GM21786 (cell line): ENCODE data around the gene DLGAP1.
A peak's percentile ranks its signal among the peaks of the same experiment; 100 is the strongest.
"Not testable (repeated sequence)": the region's sequence is repeated elsewhere in the genome, so short reads cannot be mapped to it uniquely, and the experiment has no call there.

Source experiments
- ATAC-seq: cut with Tn5 transposase; IDR thresholded peaks from one replicate; pipeline ENCODE4 v1.9.1; 2021; ENCODE audit not compliant: unreplicated experiment

Gene DLGAP1

DNA sequence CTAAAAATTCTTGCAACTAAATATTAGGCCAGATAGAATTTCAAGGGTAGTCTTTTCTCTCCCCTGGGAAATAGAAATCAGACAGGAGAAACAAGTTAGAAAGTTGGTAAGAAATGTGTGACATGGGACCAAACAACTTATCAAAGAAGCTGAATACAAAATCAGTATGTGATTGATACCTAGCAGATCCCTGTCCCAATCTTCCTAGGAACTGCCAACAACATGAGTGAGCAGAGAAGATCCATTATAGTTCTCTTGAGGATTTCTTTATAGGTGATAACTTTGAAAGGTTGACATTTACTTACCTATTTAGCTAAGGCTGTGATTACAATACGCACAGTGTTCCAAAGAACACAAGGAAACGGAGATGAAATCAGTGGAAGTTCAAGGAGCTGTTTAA, 162.4 kb downstream of the DLGAP1 start:
- no peak for ATAC-seq

DNA sequence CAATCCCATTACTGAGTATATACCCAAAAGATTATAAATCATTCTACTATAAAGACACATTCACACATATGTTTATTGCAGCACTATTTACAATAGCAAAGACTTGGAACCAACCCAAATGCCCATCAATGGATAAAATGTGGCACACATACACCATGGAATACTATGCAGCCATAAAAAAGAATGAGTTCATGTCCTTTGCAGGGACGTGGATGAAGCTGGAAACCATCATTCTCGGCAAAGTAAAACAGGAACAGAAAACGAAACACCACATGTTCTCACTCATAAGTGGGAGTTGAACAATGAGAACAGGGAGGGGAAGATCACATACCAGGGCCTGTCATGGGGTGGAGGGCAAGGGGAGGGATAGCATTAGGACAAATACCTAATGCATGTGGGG, 167.8 kb downstream of the DLGAP1 start:
- ATAC-seq: not testable (repeated sequence)

DNA sequence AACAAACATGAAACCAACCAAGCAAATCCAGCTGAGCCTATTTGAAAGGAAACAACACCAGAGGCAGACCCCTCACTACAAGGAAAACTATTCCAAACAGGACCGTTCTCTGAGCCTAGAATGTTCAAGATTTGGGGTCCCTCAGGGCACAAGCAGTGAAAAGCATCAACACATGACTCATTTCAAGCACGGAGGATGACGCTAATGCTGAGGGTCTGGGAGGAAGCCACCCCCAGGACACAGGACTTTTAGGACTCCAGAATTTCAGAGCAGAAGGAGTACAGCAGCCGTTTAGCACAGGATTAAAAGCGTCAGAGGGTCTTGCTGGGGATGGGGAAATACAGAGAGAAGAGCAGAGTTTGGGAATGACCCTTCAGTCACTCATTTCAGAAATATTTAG, 168.9 kb downstream of the DLGAP1 start:
- no peak for ATAC-seq

DNA sequence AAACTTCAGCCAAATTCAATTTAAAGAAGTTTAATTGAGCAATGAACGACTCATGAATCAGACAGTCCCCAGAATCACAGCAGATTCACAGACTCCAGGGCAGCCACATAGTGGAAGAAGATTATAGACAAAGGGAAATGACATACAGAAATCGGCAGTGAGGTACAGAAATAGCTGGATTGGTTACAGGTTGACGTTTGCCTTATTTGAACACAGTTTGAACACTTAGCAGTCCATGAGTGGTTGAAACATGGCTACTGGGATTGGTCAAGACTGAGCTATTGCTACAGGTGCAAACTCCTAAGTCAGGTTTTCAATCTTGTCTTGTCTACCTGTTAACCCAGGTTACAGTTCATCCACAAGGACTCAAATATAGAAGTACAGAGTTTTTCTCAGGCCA, 169.6 kb downstream of the DLGAP1 start:
- no peak for ATAC-seq

DNA sequence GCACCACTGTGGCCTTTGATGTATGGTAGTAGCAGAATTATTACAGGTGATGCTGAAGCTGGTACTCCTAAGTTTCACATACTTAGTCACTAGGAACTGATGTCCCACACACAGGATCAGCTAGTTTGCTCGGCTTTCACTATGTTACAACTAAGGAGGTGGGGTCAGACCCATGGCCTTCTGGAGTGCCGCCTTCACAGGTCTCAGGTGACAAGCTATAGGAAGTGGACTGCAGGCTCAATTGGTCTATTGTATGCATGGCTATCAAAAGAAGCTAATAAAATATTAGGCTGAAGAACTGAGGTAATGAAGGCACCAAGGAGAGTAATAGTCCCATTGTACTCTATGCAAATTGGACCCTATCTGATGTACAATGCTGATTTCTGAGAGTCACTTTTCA, 170.6 kb downstream of the DLGAP1 start:
- ATAC-seq: no peak

DNA sequence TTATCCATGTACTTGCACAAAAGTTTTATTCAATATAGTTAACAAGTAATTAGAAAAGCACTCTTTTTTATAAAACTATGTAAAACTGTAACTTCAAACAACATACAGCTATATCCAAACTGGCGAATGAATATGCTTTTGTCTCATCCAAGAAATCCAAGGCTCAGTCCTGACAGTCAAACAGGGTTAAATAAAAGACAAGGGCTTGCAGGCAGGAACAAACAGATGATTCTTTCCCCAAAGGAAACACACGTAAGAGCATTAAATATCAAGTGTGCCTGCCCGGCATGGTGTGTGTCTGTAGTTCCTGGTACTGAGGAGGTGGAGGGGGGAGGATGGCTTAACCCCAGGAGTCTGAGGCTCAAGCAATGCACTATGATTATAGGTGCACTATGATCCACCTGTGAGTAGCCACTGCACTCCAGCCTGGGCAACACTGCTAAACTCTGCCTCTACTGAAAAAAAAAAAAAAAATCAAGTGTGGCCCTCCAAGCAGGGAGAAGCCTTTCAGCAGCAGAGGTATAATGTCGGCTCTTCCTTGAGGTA, 171.3 kb downstream of the DLGAP1 start:
- ATAC-seq: no peak

DNA sequence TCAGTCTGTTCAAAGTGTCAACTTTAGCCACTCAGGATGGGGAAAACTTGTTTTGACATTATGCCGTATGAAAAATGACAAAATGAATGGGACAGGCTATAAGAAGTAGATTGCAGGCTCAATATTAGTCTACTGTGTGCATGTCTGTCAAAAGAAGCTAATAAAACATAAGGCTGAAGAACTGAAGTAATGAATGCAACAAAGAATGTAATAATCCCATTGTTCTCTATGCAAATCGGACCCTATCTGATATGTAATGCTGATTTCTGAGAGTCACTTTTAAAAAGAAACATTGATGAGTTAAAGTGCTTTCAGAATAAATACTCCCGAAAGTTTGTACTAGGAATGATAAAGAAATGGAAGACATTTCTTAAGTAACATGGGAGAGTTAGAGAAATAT, 172.2 kb downstream of the DLGAP1 start:
- ATAC-seq: no peak

DNA sequence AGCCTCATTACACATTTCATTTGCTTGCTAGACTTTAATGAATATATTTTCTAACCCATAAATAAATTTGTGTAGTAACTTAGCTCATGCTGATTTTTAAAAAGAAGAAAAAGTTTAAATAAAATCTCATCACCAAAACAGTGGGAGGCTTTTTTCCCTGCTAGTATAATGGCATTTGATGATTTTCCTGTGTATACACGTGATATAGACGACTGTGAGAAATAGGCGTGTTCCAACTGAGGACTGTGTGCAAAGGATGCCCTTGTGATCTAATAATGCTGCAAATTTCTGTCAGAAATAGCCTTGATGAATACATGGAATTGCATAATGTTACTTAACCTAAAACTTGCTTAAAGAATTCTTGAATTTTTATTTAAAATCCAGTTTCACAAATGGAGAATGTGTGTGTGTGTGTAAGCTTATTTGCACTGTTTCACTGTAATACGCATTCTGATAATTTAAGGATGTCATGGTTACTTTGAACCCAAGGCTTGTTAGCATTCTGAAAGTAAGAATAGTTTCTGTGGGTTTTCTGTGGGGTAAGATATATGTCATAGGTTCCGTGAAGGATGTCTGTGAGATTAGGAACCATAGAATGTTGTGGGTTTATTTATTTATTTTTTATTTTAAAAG, 178.0 kb downstream of the DLGAP1 start:
- ATAC-seq: no peak

DNA sequence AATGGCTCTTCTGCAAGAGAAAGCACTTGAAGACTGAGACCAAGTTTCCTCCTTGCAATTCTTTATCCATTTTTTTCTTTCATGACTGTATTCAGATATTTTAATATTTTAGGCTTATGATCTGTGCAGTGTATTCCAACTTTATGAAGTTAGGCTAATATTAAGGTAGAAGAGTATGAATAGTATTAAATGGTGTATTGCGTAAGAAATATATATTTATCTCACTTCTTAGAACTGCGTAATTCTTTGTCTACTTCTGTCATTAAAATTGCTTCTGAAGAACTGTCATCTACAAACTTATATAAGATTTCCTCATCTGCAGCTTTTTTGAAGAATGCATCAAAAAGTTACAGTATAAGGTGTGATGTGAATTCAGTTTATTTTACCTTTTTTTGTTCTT, 183.2 kb downstream of the DLGAP1 start:
- no peak for ATAC-seq

DNA sequence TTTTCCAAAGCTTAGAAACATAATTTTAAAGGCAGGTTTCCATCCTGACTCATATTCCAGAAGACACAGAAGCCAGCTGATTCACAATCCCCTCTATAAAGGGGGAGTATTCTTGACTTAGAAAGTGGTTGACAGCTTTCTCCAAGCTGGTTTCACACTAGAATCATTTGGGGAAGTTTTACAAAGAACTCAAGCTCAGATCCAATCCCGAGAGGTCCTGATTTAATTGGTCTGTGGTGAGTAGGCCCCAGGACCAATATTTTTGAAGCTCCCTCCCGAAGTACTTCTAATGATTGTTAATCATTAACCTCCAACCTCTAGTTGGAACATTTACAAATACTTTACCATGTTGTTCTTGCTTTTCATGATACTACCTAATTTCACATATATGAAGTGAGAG, 184.1 kb downstream of the DLGAP1 start:
- no peak for ATAC-seq

DNA sequence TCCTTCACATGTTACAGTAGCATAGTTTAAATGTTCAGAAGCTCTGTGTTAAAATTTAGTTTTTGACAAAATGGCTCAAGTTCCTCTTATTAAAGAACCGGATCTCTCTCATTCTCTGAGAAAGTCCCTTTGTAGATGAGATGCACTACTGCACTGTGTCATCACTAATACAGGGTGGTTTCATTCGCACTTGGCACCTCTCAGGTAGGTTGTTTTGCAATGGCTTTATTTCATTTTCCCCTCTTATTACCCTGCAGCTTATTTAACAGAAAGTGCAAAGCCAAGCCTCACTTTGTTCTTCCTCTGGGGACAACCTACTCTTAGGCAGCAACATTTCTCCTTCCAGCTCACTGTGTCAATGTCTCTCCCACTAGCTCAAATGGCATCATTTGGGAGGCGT, 185.1 kb downstream of the DLGAP1 start:
- peak; percentile 60 for ATAC-seq

DNA sequence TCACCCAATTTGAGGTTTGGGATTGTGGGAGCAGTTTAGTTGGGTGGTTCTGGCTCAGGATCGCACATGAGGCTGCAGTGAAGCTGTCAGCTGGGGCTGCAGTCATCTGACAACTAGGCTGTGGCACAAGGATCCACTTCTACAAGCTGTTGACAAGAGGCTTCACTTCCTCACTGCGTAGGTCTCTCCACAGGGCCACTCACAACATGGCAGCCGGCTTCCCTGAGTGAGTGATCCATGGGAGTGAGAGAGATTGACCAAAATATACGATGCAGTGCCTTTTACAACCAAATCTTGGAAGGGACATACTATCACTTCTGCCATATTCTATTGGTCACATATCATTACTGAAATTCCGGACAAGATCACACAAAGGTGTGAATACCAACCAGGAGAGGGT, 187.5 kb downstream of the DLGAP1 start:
- no peak for ATAC-seq

DNA sequence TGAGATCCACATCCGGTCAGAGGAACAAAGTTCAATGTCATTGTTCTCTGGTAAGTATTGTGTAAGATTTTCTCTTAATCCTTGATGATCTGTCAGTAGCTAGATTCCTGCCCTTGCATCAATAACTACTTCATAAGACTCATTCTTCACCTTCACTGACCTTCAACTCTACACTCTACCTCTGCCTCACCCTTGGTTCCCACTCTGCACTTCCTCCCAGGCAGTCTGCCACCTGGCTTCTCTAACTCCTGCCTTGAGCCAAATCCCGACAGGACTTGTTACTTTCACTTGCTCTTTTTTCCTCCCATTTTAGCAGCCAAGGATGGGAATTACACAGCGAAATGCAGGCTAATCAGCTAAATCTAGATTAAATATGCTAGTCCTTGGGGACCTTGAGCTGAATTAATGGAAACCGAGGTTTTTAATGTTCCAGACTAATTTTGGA, 190.7 kb downstream of the DLGAP1 start:
- ATAC-seq: no peak

DNA sequence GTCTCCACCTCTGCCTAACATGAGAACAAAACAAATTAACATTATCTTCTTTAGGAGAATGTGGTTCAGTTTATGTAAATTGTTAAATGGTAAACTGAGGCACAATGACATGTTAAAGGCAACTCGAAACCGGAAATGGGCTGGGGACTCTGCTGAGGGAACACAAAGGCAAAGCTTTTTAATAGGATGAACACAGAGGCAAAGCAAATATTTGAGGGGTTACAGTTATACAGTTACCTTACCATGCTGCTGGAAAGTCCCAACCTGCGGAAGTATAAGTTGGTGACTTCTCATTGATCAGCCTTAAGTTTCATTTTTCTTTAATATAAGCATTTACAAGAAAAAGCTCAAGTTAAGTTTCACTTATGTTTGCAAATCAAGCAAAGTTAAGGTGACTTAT, 195.0 kb downstream of the DLGAP1 start:
- ATAC-seq: no peak

DNA sequence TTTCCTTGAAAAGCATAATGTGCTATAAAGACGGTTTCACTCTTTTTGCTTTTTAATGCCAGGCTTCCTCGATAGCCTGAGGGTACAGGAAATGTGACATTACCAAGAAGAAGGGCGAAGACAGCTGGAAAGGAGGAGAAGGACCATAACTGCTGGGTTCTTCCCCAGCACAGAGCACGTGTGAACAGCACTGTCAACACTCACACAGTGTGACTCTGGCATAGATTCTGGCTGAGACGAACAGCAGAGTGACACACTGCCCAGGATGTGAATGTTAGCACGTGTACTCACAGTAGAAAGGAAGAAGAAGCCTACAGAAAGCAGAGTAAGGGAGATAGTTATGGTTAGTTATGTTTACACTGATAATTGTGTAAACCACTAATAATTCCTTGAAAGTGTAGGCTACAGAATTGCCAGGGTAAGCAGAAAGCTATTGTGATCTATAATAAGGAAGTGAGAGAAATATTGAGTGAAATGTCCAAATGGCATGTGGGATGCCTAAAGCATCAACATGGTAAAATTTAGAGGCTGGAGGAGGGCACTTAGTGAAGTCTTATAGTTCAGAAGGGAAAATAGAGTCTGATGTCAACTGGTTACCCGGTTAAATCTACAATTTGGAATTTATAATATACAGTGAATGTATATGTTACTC, 198.2 kb downstream of the DLGAP1 start:
- no peak for ATAC-seq

DNA sequence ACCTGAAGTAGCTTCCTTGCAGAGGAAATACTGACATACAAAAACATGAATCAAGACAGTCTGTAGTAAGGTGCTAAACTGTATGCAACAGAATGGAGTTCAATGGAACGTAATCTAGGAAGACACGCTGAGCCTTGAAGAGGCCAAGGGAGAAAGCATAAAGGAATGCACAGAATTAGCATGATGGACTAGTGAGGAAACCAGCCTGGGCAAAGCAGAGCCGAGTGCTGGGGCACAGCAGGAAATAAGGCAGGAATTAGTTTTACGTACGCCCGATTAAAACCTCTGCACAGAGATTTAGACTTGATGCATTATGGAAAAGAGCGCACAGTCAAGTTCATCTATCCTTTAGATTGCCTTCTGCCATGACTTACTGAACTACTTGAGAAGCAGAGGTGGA, 200.3 kb downstream of the DLGAP1 start:
- no peak for ATAC-seq

DNA sequence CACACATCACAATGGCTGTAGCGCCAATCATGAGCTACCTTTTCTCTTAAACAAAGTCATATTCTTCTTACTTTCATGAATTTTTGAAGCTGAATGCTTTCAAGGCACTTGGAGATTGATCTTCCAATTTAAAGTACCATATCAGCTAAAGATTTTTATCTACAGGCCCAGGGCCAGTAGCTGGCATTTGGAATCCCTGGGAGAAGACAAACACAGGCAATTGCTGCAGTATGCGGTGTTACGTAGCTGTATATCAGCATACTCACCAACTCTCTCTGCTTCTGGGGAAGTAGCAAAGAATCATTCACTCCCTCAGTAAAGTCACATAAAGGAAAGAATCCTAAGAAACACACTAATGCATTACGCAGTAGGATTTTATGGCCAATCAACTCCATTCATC, 202.3 kb downstream of the DLGAP1 start:
- no peak for ATAC-seq

DNA sequence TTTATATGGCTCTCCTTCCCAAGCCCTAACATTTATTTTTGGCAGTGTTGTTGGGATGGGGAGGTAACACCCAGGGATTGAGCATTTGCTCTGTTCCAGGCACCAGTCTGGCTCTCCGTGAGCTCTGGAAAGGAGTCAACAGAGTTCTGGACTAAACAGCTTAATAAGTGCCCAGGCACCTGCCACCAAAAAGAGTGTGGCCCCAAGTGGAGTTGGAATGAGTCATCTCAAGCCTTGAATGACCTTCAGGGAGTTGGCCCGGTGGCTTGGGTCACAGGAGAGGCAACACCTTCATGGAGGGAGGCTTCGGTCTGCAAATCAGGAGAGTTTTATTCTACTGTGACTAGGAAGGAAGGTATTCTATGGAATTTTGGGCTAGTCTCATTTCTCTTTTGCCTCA, 203.2 kb downstream of the DLGAP1 start:
- ATAC-seq: no peak

DNA sequence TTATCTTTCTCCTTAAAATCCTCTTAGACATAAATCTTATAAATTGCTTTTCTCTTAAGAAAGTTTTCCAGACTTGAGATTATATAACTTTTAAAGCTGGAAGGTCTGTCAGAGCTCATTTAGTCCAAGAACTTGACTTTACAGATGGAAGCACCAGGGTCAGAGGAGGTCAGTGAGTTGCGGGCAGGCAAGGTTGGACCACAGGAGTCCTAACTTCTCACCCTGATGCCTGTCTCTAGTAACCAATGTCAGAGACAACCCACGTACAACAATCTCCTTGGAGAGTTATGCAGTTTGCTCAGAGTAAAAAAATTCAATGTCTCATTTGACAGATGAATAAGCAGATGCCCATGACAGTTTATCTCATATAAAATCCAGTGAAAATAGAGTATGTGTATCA, 203.9 kb downstream of the DLGAP1 start:
- ATAC-seq: no peak

DNA sequence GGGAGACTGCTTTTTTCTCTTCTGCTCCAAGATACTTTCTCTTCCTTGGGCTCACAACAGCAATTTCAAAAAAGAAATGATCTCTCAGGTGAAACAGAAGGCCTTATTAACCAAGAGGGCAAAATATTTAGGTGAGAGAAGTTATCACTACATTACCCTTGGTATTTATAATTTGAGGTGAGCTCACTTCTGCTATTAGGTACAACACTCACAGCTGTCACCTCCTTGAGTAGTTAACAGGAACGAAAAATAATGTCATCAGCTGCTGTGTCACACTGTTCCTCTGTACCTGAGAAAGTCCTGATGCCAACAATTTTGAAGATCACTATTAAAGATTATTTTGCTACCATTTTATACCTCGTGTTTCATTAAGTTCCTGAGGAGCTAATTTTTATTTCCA, 205.0 kb downstream of the DLGAP1 start:
- ATAC-seq: no peak

DNA sequence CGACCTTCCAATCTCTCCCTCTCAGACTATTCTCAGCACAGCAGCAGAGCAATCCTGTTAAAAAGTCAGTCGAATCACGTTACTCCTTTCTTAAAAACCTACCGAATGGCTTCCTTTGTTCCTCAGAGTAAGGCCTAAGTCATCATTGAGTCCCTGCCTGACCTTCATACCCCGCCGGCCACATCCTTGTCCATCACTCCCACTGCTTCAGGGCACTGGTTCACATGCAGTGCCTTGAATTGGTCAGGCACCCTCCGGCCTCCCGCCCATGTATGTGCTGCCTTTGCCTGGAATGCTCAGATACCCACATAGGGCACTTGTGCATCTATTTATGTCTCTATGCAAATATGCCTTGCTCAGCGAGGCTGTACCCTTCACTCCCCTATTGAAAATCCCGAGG, 206.4 kb downstream of the DLGAP1 start:
- ATAC-seq: no peak

DNA sequence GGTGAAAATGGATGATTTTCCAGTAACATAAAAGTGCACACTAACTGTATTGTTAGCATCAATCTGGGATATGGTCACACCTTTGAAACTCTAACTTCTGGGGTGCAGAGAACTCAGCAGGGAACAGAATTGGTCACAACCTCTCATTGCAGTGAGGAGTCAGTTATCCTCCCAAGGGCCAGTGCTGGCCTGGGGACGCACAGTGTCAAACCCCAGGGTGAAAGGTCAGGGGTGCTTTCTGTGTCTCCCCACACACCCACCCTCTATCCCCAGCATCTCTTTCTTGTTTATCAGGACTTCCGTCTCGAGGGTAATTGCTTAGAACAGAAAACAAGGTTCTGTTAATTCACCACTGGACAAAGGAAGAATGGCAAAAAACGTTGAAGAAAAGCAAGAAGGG, 208.7 kb downstream of the DLGAP1 start:
- ATAC-seq: no peak

DNA sequence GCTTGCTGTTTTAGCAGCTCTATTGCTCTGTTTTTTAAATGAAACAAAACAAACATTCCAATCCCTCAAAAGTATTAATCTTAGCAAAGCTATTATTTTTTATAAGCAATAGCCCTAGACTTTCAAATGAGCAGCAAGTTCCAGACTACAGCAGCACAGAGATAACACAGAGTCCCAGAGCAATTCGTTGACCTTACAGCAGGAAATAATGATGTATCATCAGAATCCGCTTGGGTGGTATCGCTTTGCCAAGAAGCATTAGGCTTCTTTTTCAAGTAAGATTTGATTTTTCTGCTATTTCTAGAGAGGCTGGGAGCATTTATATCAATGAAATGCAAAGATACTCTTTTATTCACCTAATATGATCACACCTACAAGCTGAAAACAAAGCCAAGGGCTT, 209.7 kb downstream of the DLGAP1 start:
- ATAC-seq: no peak
